GM20000 (cell line): ENCODE measurements around the gene MYO9A.

Experiments
- DNase-seq: peaks from one replicate; pipeline ENCODE4 v3.0.0; 2012; ENCODE audit warnings: low spot score
- TF ChIP-seq, protein P1 (sequence below): IDR thresholded peaks from 2 replicates; pipeline ENCODE4 v1.5.1; 2012; ENCODE audit warnings: mild to moderate bottlenecking, control low read depth; ENCODE audit errors: extremely low read depth, missing control alignments

The MYO9A gene

DNA sequence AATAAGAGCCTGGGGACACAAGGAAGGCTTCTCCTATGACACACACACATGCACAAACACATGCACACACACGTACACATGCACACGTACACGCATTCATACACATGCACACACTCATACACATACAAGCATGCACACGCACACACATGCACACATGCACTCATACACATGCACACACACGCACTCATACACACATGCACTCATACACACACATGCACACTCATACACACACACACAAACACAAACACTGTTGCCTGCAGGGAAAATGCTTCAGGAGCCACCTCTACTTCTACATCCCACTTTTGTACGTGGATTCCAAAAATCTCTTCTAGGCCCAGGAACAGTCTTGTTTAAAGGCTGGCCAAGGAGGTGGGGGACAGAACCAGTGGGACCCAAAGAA is 328.3 kb downstream of the MYO9A start:
- TF ChIP-seq, protein P1, sequence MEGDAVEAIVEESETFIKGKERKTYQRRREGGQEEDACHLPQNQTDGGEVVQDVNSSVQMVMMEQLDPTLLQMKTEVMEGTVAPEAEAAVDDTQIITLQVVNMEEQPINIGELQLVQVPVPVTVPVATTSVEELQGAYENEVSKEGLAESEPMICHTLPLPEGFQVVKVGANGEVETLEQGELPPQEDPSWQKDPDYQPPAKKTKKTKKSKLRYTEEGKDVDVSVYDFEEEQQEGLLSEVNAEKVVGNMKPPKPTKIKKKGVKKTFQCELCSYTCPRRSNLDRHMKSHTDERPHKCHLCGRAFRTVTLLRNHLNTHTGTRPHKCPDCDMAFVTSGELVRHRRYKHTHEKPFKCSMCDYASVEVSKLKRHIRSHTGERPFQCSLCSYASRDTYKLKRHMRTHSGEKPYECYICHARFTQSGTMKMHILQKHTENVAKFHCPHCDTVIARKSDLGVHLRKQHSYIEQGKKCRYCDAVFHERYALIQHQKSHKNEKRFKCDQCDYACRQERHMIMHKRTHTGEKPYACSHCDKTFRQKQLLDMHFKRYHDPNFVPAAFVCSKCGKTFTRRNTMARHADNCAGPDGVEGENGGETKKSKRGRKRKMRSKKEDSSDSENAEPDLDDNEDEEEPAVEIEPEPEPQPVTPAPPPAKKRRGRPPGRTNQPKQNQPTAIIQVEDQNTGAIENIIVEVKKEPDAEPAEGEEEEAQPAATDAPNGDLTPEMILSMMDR, result no peak
- no peak for DNase-seq

DNA sequence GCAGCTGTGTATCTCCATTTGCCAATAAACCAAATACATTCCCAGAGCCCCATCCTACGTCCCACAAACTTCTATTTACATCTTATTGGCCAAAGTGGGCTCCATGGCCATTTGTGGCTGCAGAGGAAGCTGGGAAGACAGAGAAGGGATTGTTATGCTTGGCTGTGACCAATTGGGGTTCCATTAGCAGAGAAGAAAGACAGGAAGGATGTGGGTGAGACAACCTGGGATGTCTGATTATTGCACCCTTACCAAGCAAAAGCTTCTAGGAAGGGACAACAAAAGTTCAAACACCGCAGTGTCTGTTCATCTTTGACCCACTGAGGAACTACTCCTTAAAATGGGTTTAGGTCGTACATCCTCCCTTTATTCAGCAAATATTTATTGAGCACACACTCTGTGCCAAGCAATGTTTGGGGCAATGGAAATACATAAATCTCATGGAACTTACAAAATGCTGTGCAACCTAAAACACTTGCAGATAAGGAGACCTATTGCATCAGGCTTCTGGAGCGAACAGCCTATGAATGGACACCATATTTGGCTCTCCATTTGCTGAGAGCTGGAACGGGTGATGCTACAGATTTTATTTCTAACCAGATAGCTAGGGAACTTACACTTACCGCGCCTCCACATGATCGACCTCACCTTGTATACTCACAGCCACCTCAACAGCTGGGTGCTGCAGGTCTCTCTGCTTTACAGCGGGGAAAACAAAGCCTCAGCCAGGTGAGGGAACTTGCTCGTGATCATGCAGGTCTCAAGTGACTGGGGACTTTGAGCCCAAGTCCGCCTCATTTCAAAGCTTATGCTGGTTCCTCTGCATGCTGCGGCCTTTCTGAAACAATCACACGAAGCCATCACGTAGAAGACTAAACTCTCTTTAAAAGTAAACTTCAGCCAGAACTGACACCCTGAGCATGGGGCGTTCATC is 329.0 kb downstream of the MYO9A start:
- no peak for DNase-seq
- TF ChIP-seq, protein P1, result no peak

DNA sequence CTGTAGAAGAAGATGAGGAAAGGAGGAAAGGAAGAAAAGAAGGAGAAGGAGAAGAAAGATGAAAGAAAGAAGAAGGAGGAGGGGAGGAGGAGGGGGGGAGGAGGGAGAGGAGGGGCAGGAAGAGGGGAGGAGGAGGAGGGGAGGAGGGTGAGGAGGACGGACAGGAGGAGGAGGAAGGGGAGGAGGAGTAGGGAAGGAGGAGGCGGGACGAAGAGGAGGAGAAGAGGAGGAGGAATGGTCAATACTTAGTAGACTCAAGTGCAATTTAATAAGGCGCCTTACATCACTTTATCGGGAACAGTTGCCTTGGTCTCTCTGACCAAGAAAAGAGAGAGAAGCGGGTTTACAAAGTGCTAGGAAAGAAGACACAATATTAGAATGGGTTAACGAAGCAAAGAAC is 331.3 kb downstream of the MYO9A start:
- no peak for DNase-seq
- TF ChIP-seq, protein P1, result no peak

DNA sequence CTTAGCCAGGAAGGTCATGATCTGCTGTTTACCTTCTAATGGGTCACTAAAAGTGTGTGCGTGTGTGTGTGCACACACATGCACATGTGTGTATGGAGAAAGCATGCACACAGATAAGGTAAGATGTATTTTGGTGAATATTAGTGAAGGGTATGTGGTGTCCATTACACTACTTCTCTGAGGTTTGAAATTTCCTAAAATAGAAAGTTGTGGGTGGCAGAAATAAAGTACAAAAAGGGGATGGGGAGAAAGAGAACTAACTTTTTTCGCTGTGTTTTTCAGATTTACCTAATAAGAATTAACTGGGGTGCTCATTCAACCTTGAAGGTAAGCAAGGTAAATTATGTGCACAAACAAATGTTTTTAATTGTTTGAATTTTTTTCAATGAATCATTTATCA is 332.0 kb downstream of the MYO9A start:
- DNase-seq, result no peak
- TF ChIP-seq, protein P1, result no peak

DNA sequence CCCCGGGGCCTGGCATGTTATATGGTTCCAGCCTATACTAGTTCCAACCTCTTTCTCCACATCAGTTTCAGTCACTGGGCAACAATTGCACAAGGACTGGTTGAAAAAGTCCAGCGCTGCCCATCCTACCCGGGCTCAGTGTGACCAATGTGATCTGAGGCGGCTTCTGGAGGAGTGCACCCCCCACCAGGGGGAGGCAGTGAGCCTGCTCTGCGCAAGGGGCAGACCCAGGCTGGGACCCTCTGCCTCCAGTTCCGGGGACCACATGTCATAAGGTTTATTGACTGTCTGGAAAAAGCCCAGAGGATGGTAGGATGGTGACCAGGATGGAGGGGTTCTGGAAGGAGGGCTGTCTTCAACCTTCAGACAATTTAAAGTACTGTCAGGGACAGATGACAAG is 333.2 kb downstream of the MYO9A start:
- DNase-seq, result no peak
- TF ChIP-seq, protein P1, result peak; percentile 9

DNA sequence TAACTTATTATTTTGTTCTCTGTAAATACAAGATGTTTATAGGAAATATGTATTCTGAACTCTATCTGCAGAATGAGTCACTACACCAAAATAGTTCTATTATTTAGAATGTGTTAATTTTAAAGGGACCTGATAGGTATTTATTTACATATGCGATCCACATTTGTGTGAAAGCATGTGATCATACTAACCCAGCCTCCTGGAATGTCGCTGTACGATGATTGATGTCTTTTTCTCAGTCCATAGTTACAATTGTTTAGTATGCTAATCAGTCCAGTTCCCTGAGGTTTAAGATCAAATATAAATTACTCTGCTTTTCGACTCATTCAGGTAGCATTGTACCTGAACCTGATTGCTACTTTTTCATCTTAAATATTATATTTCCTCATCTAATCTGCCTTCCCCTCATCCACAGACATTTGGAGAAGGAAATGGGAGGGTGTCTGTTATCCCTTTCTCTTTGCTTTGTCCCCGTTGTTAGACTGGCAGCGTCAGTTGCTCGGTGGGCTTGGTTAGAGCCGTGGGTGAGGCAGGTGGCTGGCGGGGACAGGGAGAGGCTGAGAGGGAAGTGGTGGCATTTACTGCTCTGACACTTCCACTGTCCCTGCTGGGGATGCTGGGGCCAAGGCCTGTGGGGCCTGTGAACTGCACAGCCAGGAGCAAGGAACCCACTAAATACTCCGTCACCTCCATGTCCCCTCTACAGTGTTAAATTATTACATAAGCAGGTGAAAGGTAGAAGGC is 335.4 kb downstream of the MYO9A start:
- TF ChIP-seq, protein P1, result no peak
- DNase-seq, result no peak

DNA sequence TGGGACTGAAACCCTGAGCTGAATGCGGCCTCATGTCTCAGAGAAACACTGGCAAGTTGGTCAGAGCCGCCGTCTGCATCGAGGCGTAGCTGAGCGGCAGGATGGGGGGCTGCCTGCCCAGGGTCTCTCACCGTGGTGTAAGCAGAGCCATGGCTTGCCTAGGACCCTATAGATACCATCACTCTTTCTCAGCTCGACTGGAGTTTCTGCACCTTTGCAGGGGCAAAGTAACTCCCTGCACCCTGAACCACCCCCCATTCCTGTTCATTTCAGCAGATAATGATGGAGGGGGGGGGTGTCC is 336.0 kb downstream of the MYO9A start:
- TF ChIP-seq, protein P1, result no peak
- DNase-seq, result no peak
